ENCODE data around the gene NPC2. TPM values are rescaled to one million over a fixed set of nuclear protein-coding genes. Genes with fewer than 3 reads are reported as not detected.

The NPC2 gene
- total and polyA plus RNA-seq, 7 donors: 28.2 to 42.5 (median 31.6) TPM

DNA sequence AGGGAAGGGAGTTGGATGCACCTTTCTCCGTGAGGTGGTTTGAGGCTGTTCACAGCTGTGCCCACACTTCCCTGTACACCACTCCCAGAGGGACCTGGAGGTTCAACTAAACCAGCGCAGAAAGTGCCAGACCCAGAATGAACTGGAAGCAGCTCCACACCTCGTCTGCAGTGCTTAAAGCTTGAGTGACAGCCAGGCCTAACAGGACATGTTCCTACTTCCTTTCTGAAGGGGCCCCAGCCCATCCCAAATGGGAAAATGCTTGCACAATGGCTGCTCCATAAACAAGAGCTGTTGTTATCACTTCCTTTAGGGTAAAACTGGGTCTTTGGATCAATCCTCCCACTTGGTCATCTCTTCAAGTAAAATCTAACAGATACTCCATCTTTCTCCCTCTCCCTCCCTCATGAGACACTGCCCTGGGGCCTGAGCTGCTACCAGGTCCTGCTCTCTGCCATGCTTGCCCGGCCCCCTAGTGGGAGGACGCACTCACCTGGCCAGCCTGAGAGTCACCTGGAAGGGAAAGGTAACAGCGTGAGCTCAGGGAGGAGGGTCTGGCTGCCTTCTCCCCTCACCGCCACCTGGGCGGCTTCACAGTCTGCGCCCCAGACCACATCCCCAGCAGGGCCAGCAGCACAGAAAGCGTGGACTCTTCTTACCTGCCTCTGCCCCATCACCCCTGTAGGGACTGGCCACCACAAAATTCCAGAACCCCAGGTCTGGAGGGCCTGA lies 33.9 kb upstream of the NPC2 start:
- 88 to 90% (median 89%) methylated on average over 10 of the region's 10 CpGs for WGBS, 3 donors
- H3K4me1 ChIP-seq: peaks cover 15% of the 10 kb centered on the region
- no peak overlapping the region for H3K27ac ChIP-seq
- DNase-seq: no peak
- no peak for ATAC-seq
- H3K27me3 ChIP-seq (ENCODE audit: insufficient read depth in 3 of 3, low read length in 2 of 3): peaks cover 0 to 4% (median 0%) of the 10 kb centered on the region in 3 donors
- TF ChIP-seq, protein P1, sequence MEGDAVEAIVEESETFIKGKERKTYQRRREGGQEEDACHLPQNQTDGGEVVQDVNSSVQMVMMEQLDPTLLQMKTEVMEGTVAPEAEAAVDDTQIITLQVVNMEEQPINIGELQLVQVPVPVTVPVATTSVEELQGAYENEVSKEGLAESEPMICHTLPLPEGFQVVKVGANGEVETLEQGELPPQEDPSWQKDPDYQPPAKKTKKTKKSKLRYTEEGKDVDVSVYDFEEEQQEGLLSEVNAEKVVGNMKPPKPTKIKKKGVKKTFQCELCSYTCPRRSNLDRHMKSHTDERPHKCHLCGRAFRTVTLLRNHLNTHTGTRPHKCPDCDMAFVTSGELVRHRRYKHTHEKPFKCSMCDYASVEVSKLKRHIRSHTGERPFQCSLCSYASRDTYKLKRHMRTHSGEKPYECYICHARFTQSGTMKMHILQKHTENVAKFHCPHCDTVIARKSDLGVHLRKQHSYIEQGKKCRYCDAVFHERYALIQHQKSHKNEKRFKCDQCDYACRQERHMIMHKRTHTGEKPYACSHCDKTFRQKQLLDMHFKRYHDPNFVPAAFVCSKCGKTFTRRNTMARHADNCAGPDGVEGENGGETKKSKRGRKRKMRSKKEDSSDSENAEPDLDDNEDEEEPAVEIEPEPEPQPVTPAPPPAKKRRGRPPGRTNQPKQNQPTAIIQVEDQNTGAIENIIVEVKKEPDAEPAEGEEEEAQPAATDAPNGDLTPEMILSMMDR (IDR thresholded peaks at IDR 0.05): no peak
- intact Hi-C loops (cut with DNase I): no loop called here
- no peaks in the 10 kb centered on the region for H3K9me3 ChIP-seq
- H3K36me3 ChIP-seq (ENCODE audit: insufficient read depth in 1 of 2, low read depth in 1 of 2): no peaks in the 10 kb centered on the region
- no peak overlapping the region for H3K4me3 ChIP-seq

DNA sequence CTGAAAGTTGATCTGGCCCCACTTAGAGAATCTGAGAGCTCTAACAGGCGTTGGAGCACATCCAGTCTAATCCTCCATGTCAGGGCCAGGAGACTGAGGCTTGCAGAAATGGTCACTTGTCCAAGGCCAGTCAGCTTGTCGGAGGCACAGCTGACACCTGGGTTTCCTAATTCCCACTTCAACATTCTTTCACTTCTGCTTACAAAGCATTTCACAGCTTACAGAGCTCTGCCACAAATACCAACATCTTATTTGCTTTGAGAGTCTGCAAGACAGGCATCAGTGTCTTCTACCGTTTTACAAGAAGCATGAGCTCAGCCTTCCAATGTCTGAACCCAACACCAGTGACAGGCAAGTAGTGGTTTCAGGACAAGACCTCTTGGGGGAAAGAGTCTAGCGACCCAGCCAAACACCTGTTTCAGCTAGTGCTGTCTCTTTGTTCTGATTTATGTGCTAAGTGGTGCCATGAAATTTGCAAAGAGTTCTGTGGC lies 32.3 kb upstream of the NPC2 start:
- no peak overlapping the region for H3K27ac ChIP-seq
- H3K4me3 ChIP-seq: no peak overlapping the region

DNA sequence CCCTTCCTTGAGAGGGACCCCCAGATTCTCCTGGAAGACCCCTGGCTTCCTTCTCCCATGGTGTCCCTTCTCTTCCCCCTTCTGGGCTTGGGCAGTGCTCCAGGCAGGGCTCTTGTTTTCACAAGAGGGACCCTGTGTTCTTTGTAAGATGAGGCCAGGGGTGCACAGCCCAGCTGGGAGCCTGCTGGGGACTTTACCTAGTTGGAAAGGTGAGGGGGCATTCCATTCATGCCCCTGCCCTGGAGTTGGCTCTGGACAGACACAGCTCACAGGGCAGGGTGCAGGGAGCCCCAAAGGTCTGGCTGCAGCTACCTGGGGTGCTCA lies 31.7 kb upstream of the NPC2 start:
- Histone ChIP-seq H3K27me3 (ENCODE audit: insufficient read depth in 3 of 3, low read length in 2 of 3) (peaks cover 0 to 4% (median 0%) of the 10 kb centered on the region in 3 donors), H3K4me3 (no peak overlapping the region), H3K9me3 (no peaks in the 10 kb centered on the region), H3K4me1 (peaks cover 15% of the 10 kb centered on the region), H3K36me3 (ENCODE audit: insufficient read depth in 1 of 2, low read depth in 1 of 2) (no peaks in the 10 kb centered on the region), H3K27ac (no peak overlapping the region)
- ATAC-seq: no peak
- intact Hi-C loops (cut with DNase I): no loop called here
- no peak for DNase-seq
- TF ChIP-seq, protein P1 (IDR thresholded peaks at IDR 0.05): no peak

More for the DNA sequence above, 32.3 kb upstream of the NPC2 start:
- H3K27me3 ChIP-seq (ENCODE audit: insufficient read depth in 3 of 3, low read length in 2 of 3): peaks cover 0 to 4% (median 0%) of the 10 kb centered on the region in 3 donors
- whole genome bisulfite sequencing, 3 donors: 15 to 31% (median 17%) methylated on average over 4 of the region's 4 CpGs
- H3K36me3 ChIP-seq (ENCODE audit: insufficient read depth in 1 of 2, low read depth in 1 of 2): no peaks in the 10 kb centered on the region
- DNase-seq (no peak), ATAC-seq (peak in 3 of 4 donors; percentile 44 to 69 (median 49))
- H3K9me3 ChIP-seq: no peaks in the 10 kb centered on the region
- H3K4me1 ChIP-seq: peaks cover 15% of the 10 kb centered on the region
- TF ChIP-seq, protein P1 (IDR thresholded peaks at IDR 0.05): no peak
- intact Hi-C loops (cut with DNase I): no loop called here

DNA sequence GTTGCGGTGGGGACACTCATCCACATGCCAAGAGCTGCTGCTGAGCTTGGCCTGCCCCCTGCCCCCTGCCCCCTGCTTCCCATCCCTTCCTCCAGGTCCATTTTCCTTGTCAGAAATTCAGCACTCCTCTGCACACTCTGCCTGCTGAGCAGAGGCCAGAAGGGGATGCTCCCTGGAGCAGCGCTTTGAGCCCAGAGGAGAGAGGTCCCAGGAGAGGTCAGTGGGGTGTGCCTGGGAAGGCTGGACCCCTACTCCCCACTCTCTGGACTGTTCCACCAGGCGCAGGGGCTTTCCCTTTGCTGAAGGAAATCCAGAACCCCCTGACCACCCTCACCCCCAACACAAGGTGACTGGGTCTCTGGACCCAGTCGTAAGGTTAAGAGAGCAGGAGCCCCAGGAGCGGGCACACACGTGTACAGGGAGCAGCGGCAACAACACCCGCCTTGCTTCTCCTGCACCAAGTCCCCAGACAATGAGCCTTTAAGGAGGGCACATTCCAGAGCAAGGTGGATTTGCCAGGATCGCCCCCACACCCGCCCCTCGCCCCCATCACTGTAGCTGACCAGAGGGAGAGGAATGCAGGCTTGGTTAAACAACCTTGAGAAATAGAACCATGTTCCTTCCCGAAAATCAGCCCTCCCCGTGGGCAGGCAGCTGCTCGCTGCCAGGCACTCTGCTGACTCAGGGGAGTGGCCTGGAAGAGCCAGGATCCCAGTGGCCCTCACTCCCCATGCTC lies 31.1 kb upstream of the NPC2 start:
- Histone ChIP-seq H3K36me3 (ENCODE audit: insufficient read depth in 1 of 2, low read depth in 1 of 2) (no peaks in the 10 kb centered on the region), H3K9me3 (no peaks in the 10 kb centered on the region), H3K27me3 (ENCODE audit: insufficient read depth in 3 of 3, low read length in 2 of 3) (peaks cover 0 to 4% (median 0%) of the 10 kb centered on the region in 3 donors), H3K4me1 (peaks cover 15% of the 10 kb centered on the region), H3K4me3 (no peak overlapping the region), H3K27ac (no peak overlapping the region)
- ATAC-seq (peak in 2 of 4 donors; percentile 8 to 44), DNase-seq (peak in 1 of 2 donors; percentile 25)
- TF ChIP-seq, protein P1 (IDR thresholded peaks at IDR 0.05): no peak
- intact Hi-C loops (cut with DNase I): no loop called here
- 69 to 81% (median 77%) methylated on average over 13 to 14 of the region's 14 CpGs for WGBS, 3 donors

All from psoas muscle (tissue), 8 donors.